CD14-positive monocyte (primary cell): ENCODE data around the gene SNAI3. TPM values are rescaled to one million over a fixed set of nuclear protein-coding genes. Genes with fewer than 3 reads are reported as not detected.

Source experiments
- DNase-seq, 3 donors: peaks; one replicate each; pipeline ENCODE4 v3.0.0-alpha.2; 2011 to 2022
- H2AFZ ChIP-seq: 2 replicates; pipeline ENCODE4 v1.6.0; 2012; ENCODE audit warnings: mild to moderate bottlenecking, low read depth, low read length, inconsistent platforms; ENCODE audit not compliant: insufficient read depth, poor library complexity, severe bottlenecking
- H3K27ac ChIP-seq, 2 donors: 1 replicate in 1 of 2; 2 replicates in 1 of 2; pipeline ENCODE4 v1.5.1; 2012 to 2013; ENCODE audit warnings: low read length in 2 of 2, control low read depth in 1 of 2, inconsistent platforms in 1 of 2, low read depth in 1 of 2, mild to moderate bottlenecking in 1 of 2
- H3K27me3 ChIP-seq, 2 donors: one replicate each; pipeline versions ENCODE4 v1.6.0 to v1.6.1; 2011 to 2013; ENCODE audit warnings: low read length in 2 of 2; ENCODE audit not compliant: control insufficient read depth in 2 of 2, insufficient read depth in 2 of 2
- H3K36me3 ChIP-seq, 2 donors: replicated peaks in 1 of 2; 1 replicate in 1 of 2; 2 replicates in 1 of 2; pipeline versions ENCODE4 v1.5.1 to v1.6.1; 2012 to 2013; ENCODE audit warnings: low read length in 2 of 2, control low read depth in 1 of 2, inconsistent platforms in 1 of 2, mild to moderate bottlenecking in 1 of 2; ENCODE audit not compliant: insufficient read depth in 2 of 2, control insufficient read depth in 1 of 2
- H3K4me1 ChIP-seq, 2 donors: 1 replicate in 1 of 2; 2 replicates in 1 of 2; pipeline versions ENCODE4 v1.5.1 to v1.6.1; 2012 to 2013; ENCODE audit warnings: low read length in 2 of 2, control low read depth in 1 of 2, inconsistent platforms in 1 of 2, mild to moderate bottlenecking in 1 of 2, moderate library complexity in 1 of 2; ENCODE audit not compliant: insufficient read depth in 2 of 2, control insufficient read depth in 1 of 2
- H3K4me2 ChIP-seq: replicated peaks from 2 replicates; pipeline ENCODE3; 2012; ENCODE audit warnings: low read length, moderate library complexity, mild to moderate bottlenecking; ENCODE audit not compliant: poor library complexity, severe bottlenecking; ENCODE audit errors: extremely low read depth
- H3K4me3 ChIP-seq, 3 experiments: fragments of 200-600 bp in 1 of 3; sonication (generic) in 1 of 3; replicated peaks in 1 of 3; 1 replicate in 2 of 3; 2 replicates in 1 of 3; pipeline ENCODE4 v1.5.1; 2011 to 2013; ENCODE audit warnings: low read length in 3 of 3, mild to moderate bottlenecking in 3 of 3, control low read depth in 2 of 3, low read depth in 2 of 3, inconsistent platforms in 1 of 3, moderate library complexity in 1 of 3
- H3K79me2 ChIP-seq: 2 replicates; pipeline ENCODE4 v1.6.0; 2012; ENCODE audit warnings: mild to moderate bottlenecking, control low read depth, inconsistent platforms, low read length, moderate library complexity; ENCODE audit not compliant: insufficient read depth
- H3K9ac ChIP-seq: 2 replicates; pipeline ENCODE4 v1.6.0; 2017; ENCODE audit warnings: low read length, mild to moderate bottlenecking; ENCODE audit not compliant: insufficient read depth, poor library complexity, severe bottlenecking
- H3K9me3 ChIP-seq, 2 donors: replicated peaks in 1 of 2; 1 replicate in 1 of 2; 2 replicates in 1 of 2; pipeline versions ENCODE4 v1.5.1 to v1.6.1; 2012 to 2013; ENCODE audit warnings: low read length in 2 of 2, control low read depth in 1 of 2; ENCODE audit not compliant: control insufficient read depth in 1 of 2, insufficient read depth in 1 of 2
- H4K20me1 ChIP-seq: 2 replicates; pipeline ENCODE4 v1.6.0; 2012; ENCODE audit warnings: mild to moderate bottlenecking, low read length, control low read depth, moderate library complexity; ENCODE audit not compliant: insufficient read depth
- H3K27ac Mint-ChIP-seq, 7 donors: one replicate each; pipeline ENCODE4 v1.8.0; 2020; ENCODE audit warnings: mild to moderate bottlenecking in 7 of 7, mixed read lengths in 7 of 7, moderate library complexity in 6 of 7, inconsistent platforms in 2 of 7
- H3K27me3 Mint-ChIP-seq, 3 donors: one replicate each; pipeline ENCODE4 v1.8.0; 2021 to 2022; ENCODE audit warnings: low read depth in 3 of 3, mild to moderate bottlenecking in 3 of 3, mixed read lengths in 3 of 3, moderate library complexity in 3 of 3, inconsistent platforms in 1 of 3
- H3K36me3 Mint-ChIP-seq, 2 donors: one replicate each; pipeline ENCODE4 v1.8.0; 2020; ENCODE audit warnings: mixed read lengths in 2 of 2, inconsistent platforms in 1 of 2, mild to moderate bottlenecking in 1 of 2
- H3K4me1 Mint-ChIP-seq: one replicate; pipeline ENCODE4 v1.8.0; 2020; ENCODE audit warnings: mild to moderate bottlenecking, mixed read lengths
- H3K4me3 Mint-ChIP-seq, 2 donors: one replicate each; pipeline ENCODE4 v1.8.0; 2020; ENCODE audit warnings: mild to moderate bottlenecking in 2 of 2, mixed read lengths in 2 of 2, moderate library complexity in 1 of 2
- H3K9me3 Mint-ChIP-seq, 7 donors: one replicate each; pipeline ENCODE4 v1.8.0; 2020 to 2022; ENCODE audit warnings: mixed read lengths in 7 of 7, mild to moderate bottlenecking in 6 of 7, moderate library complexity in 6 of 7, inconsistent platforms in 2 of 7
- CTCF ChIP-seq: fragments of 200-600 bp; IDR thresholded peaks from one replicate; pipeline ENCODE4 v1.8.0; 2022; ENCODE audit warnings: antibody characterized with exemption, mild to moderate bottlenecking
- WGBS: methylation state at CpG from one replicate; pipeline ENCODE4 v1.1.5; 2013; ENCODE audit warnings: missing lambda C conversion rate; ENCODE audit not compliant: insufficient coverage; 5-methylcytosine and 5-hydroxymethylcytosine counted together
- intact Hi-C, 2 donors: fragments of 100-400 bp; cut with micrococcal nuclease; formaldehyde crosslinking; loops; one replicate each; pipeline versions ENCODE4 v1.15.0 to v1.15.1; 2023
- polyA plus RNA-seq, 3 donors: library from polyadenylated mRNA; depleted of rRNA in 1 of 3; unstranded in 2 of 3; stranded (reverse) in 1 of 3; fragments of 300-500 nt in 2 of 3; fragments of >200 nt in 1 of 3; fragmentation: Illumina TruSeq in 2 of 3; gene quantifications; 1 replicate in 2 of 3; 2 replicates in 1 of 3; pipeline ENCODE4 v1.2.3, GENCODE V29; 2012 to 2021

SNAI3 gene
- polyA plus RNA-seq, 3 donors = 4.2 to 6.4 (median 5.3) TPM

- Histone ChIP-seq H3K4me2 (peak overlapping the region; percentile 67), H4K20me1 (peaks cover 2% of the 10 kb centered on the region), H3K9ac (peak overlapping the region; percentile 66), H3K27ac (peak overlapping the region; percentile 80 to 91), H3K36me3 (peaks cover 25 to 32% of the 10 kb centered on the region in 2 donors), H3K9me3 (no peaks in the 10 kb centered on the region), H3K27me3 (no peaks in the 10 kb centered on the region), H3K4me3 (peak overlapping the region in 1 of 3 experiments; percentile 66), H3K4me1 (peaks cover 62 to 69% of the 10 kb centered on the region in 2 donors), H2AFZ (peak overlapping the region; percentile 60), H3K79me2 (peaks cover 22% of the 10 kb centered on the region)
- Mint-ChIP-seq H3K4me3 (peak overlapping the region; percentile 56 to 84), H3K4me1 (peaks cover 53% of the 10 kb centered on the region), H3K27ac (peak overlapping the region; percentile 93 to 96 (median 95)), H3K36me3 (peaks cover 29 to 50% of the 10 kb centered on the region in 2 donors), H3K9me3 (no peaks in the 10 kb centered on the region), H3K27me3 (peaks cover 0 to 2% (median 2%) of the 10 kb centered on the region in 3 donors)
- DNase-seq = peak; percentile 88 to 93 (median 93)
- WGBS = 13% methylated on average over 20 of the region's 21 CpGs
- intact Hi-C loops = loop anchor here (1.0 to 10.0 kb wide), 3 partner anchors 19 to 87 kb away; partner anchors contain the start of gene IL17C (in 1 of the 2)
- TF ChIP-seq CTCF = no peak
Measured at GRCh38 chr16:88681709-88682451, 4.4 kb downstream of the SNAI3 start.

GRCh38 chr16:88681084-88681680 lies 5.1 kb downstream of the SNAI3 start:
- peak overlapping the region in 1 of 3 experiments; percentile 66 for H3K4me3 ChIP-seq
- TF ChIP-seq CTCF = no peak
- H3K79me2 ChIP-seq = peaks cover 22% of the 10 kb centered on the region
- H3K9ac ChIP-seq = no peak overlapping the region
- H2AFZ ChIP-seq = no peak overlapping the region
- Mint-ChIP-seq H3K36me3 (peaks cover 33 to 57% of the 10 kb centered on the region in 2 donors), H3K9me3 (no peaks in the 10 kb centered on the region), H3K27me3 (no peaks in the 10 kb centered on the region), H3K27ac (peak overlapping the region in 6 of 7 donors; percentile 75 to 96 (median 95)), H3K4me1 (peaks cover 51% of the 10 kb centered on the region), H3K4me3 (peak overlapping the region; percentile 56 to 81)
- intact Hi-C loops = loop anchor here (1.0 to 10.0 kb wide), 3 partner anchors 20 to 86 kb away; partner anchors contain the start of gene IL17C (in 1 of the 2)
- DNase-seq = no peak
- peaks cover 32 to 38% of the 10 kb centered on the region in 2 donors for H3K36me3 ChIP-seq
- WGBS = 55% methylated on average over 28 of the region's 31 CpGs
- no peaks in the 10 kb centered on the region for H3K9me3 ChIP-seq
- H3K4me1 ChIP-seq = peaks cover 58 to 63% of the 10 kb centered on the region in 2 donors
- peak overlapping the region; percentile 80 to 91 for H3K27ac ChIP-seq
- H4K20me1 ChIP-seq = peaks cover 3% of the 10 kb centered on the region
- peak overlapping the region; percentile 67 for H3K4me2 ChIP-seq
- H3K27me3 ChIP-seq = no peaks in the 10 kb centered on the region
